Measurements from ENCODE around the gene CPAMD8.

Gene CPAMD8

DNA sequence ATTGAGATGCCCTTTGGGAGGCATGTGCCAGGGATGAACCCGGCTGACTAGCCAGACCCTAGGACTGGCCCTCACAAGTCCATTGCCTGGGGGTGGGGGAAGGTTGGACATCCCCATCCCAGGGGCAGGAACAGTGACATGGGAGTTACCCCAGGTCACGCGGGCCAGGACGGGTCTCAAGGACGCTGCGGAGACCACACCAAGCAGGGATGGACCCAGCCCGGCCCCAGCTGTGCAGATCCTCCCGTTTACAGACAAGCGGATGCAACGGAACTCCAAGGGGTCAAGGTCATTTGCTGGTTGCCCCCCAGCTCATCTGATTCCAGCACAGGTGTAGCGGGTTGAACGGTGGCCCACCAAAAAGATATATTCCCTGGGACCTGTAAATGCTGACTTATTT lies 117.9 kb downstream of the CPAMD8 start:
- no peak overlapping the region for H3K4me2 ChIP-seq (ENCODE audit: low read length, poor library complexity, severe bottlenecking)
- H2BK15ac ChIP-seq (ENCODE audit: low read depth, poor library complexity, severe bottlenecking): no peak overlapping the region
- peaks cover 2% of the 10 kb centered on the region for H3K4me1 ChIP-seq (ENCODE audit: control insufficient read depth, insufficient read depth, low read depth, low read length)
- no peak overlapping the region for H2AFZ ChIP-seq (ENCODE audit: low read depth, low read length)
- H2BK12ac ChIP-seq (ENCODE audit: low read length in 2 of 2): no peak overlapping the region
- no peak overlapping the region for H2BK120ac ChIP-seq (ENCODE audit: low read depth, low read length)
- H3K36me3 ChIP-seq (ENCODE audit: control insufficient read depth in 1 of 2, insufficient read depth in 2 of 2, low read depth in 1 of 2, low read length in 2 of 2): no peaks in the 10 kb centered on the region
- no peak overlapping the region for H3K9ac ChIP-seq (ENCODE audit: low read length)
- WGBS: 78% methylated on average over 12 of the region's 12 CpGs
- H4K91ac ChIP-seq (ENCODE audit: low read length): peak overlapping the region; percentile 61
- H3K14ac ChIP-seq (ENCODE audit: low read length in 2 of 2): no peak overlapping the region
- no peaks in the 10 kb centered on the region for H3K79me1 ChIP-seq (replicated peaks; ENCODE audit: low read length, poor library complexity, severe bottlenecking)
- H3K4ac ChIP-seq (ENCODE audit: low read depth in 1 of 2, low read length in 2 of 2): no peak overlapping the region
- no peak overlapping the region for H3K23ac ChIP-seq (ENCODE audit: low read length in 2 of 2)
- no peak overlapping the region for H4K8ac ChIP-seq (ENCODE audit: low read length)
- H3K27ac ChIP-seq (ENCODE audit: low read length, poor library complexity, severe bottlenecking): no peak overlapping the region
- no peak overlapping the region for H3K18ac ChIP-seq (ENCODE audit: low read depth in 1 of 2, low read length in 2 of 2)
- H2AK5ac ChIP-seq (ENCODE audit: low read length, severe bottlenecking): no peak overlapping the region
- H3K27me3 ChIP-seq (ENCODE audit: control insufficient read depth in 1 of 2, insufficient read depth in 1 of 2, low read length in 2 of 2): peaks cover 6 to 10% of the 10 kb centered on the region in 2 experiments
- H2BK5ac ChIP-seq (ENCODE audit: low read depth, low read length, poor library complexity, severe bottlenecking): no peak overlapping the region
- no peak overlapping the region for H3K4me3 ChIP-seq (ENCODE audit: insufficient read depth in 1 of 2, low read depth in 1 of 2, low read length in 2 of 2)
- DNase-seq: no peak
- peaks cover 18% of the 10 kb centered on the region for H3K9me3 ChIP-seq (ENCODE audit: control insufficient read depth, low read length)

DNA sequence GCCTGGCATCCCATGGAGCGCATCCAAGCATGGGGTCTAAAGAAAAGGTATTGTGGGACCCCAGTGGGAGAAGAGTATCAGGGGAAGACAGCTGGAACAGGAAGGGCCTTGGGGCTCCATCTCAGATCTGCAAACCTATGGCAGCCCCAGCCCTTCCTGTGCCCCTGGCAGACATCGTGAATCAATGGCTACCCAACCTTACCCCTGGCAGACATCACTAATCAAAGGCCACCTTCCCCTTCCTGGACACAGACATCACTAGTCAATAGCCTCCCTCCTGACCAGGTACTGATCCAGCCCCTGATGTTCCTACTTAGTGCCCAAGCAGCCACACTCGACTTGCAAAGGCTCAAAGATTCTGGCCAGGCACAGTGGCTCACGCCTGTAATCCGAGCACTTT lies 122.0 kb downstream of the CPAMD8 start:
- no peak overlapping the region for H3K14ac ChIP-seq (ENCODE audit: low read length in 2 of 2)
- no peak overlapping the region for H3K4ac ChIP-seq (ENCODE audit: low read depth in 1 of 2, low read length in 2 of 2)
- no peak overlapping the region for H3K9ac ChIP-seq (ENCODE audit: low read length)
- 44% methylated on average over 5 of the region's 5 CpGs for WGBS
- no peak overlapping the region for H2AFZ ChIP-seq (ENCODE audit: low read depth, low read length)
- H3K4me1 ChIP-seq (ENCODE audit: control insufficient read depth, insufficient read depth, low read depth, low read length): peaks cover 2% of the 10 kb centered on the region
- no peak overlapping the region for H2BK5ac ChIP-seq (ENCODE audit: low read depth, low read length, poor library complexity, severe bottlenecking)
- no peak overlapping the region for H3K23ac ChIP-seq (ENCODE audit: low read length in 2 of 2)
- H2BK15ac ChIP-seq (ENCODE audit: low read depth, poor library complexity, severe bottlenecking): no peak overlapping the region
- H2AK5ac ChIP-seq (ENCODE audit: low read length, severe bottlenecking): no peak overlapping the region
- H3K36me3 ChIP-seq (ENCODE audit: control insufficient read depth in 1 of 2, insufficient read depth in 2 of 2, low read depth in 1 of 2, low read length in 2 of 2): no peaks in the 10 kb centered on the region
- H2BK120ac ChIP-seq (ENCODE audit: low read depth, low read length): no peak overlapping the region
- H4K8ac ChIP-seq (ENCODE audit: low read length): no peak overlapping the region
- H2BK12ac ChIP-seq (ENCODE audit: low read length in 2 of 2): no peak overlapping the region
- no peaks in the 10 kb centered on the region for H3K79me1 ChIP-seq (replicated peaks; ENCODE audit: low read length, poor library complexity, severe bottlenecking)
- peaks cover 10 to 12% of the 10 kb centered on the region in 2 experiments for H3K27me3 ChIP-seq (ENCODE audit: control insufficient read depth in 1 of 2, insufficient read depth in 1 of 2, low read length in 2 of 2)
- H3K9me3 ChIP-seq (ENCODE audit: control insufficient read depth, low read length): no peaks in the 10 kb centered on the region
- DNase-seq: no peak
- no peak overlapping the region for H3K18ac ChIP-seq (ENCODE audit: low read depth in 1 of 2, low read length in 2 of 2)
- no peak overlapping the region for H3K4me2 ChIP-seq (ENCODE audit: low read length, poor library complexity, severe bottlenecking)
- no peak overlapping the region for H3K27ac ChIP-seq (ENCODE audit: low read length, poor library complexity, severe bottlenecking)
- no peak overlapping the region for H3K4me3 ChIP-seq (ENCODE audit: insufficient read depth in 1 of 2, low read depth in 1 of 2, low read length in 2 of 2)
- H4K91ac ChIP-seq (ENCODE audit: low read length): no peak overlapping the region

DNA sequence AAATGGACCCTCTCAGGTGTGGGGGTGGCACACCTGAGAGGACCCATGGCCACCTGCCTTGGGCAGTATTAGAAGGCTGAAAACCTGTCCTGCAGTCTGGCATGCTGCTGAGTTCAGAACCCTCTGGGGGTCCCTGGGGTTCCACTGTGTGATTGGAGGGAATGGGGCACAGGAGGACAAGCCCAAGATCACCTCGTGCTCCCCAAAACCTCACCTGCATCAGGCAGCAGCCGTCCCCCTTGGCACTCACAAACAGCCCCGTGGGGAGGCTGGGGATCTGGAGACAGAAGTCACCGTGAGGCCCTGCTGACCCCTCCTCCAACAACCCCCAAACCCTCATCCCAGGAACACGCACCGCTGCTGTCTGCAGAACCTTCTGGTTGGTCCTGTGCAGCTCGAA lies 123.3 kb downstream of the CPAMD8 start:
- Histone ChIP-seq H3K4ac (ENCODE audit: low read depth in 1 of 2, low read length in 2 of 2) (no peak overlapping the region), H3K9ac (ENCODE audit: low read length) (no peak overlapping the region), H3K18ac (ENCODE audit: low read depth in 1 of 2, low read length in 2 of 2) (no peak overlapping the region), H2AK5ac (ENCODE audit: low read length, severe bottlenecking) (no peak overlapping the region), H2BK120ac (ENCODE audit: low read depth, low read length) (no peak overlapping the region), H3K14ac (ENCODE audit: low read length in 2 of 2) (no peak overlapping the region), H3K23ac (ENCODE audit: low read length in 2 of 2) (no peak overlapping the region), H3K9me3 (ENCODE audit: control insufficient read depth, low read length) (no peaks in the 10 kb centered on the region), H3K4me3 (ENCODE audit: insufficient read depth in 1 of 2, low read depth in 1 of 2, low read length in 2 of 2) (no peak overlapping the region), H2AFZ (ENCODE audit: low read depth, low read length) (no peak overlapping the region), H3K4me1 (ENCODE audit: control insufficient read depth, insufficient read depth, low read depth, low read length) (no peaks in the 10 kb centered on the region), H2BK12ac (ENCODE audit: low read length in 2 of 2) (no peak overlapping the region), H3K27ac (ENCODE audit: low read length, poor library complexity, severe bottlenecking) (no peak overlapping the region), H3K4me2 (ENCODE audit: low read length, poor library complexity, severe bottlenecking) (no peak overlapping the region), H2BK5ac (ENCODE audit: low read depth, low read length, poor library complexity, severe bottlenecking) (no peak overlapping the region), H2BK15ac (ENCODE audit: low read depth, poor library complexity, severe bottlenecking) (no peak overlapping the region), H4K8ac (ENCODE audit: low read length) (no peak overlapping the region), H3K27me3 (ENCODE audit: control insufficient read depth in 1 of 2, insufficient read depth in 1 of 2, low read length in 2 of 2) (peaks cover 7 to 12% of the 10 kb centered on the region in 2 experiments), H3K36me3 (ENCODE audit: control insufficient read depth in 1 of 2, insufficient read depth in 2 of 2, low read depth in 1 of 2, low read length in 2 of 2) (no peaks in the 10 kb centered on the region), H3K79me1 (replicated peaks; ENCODE audit: low read length, poor library complexity, severe bottlenecking) (no peaks in the 10 kb centered on the region), H4K91ac (ENCODE audit: low read length) (no peak overlapping the region)
- WGBS: 96% methylated on average over 5 of the region's 7 CpGs
- DNase-seq: no peak

DNA sequence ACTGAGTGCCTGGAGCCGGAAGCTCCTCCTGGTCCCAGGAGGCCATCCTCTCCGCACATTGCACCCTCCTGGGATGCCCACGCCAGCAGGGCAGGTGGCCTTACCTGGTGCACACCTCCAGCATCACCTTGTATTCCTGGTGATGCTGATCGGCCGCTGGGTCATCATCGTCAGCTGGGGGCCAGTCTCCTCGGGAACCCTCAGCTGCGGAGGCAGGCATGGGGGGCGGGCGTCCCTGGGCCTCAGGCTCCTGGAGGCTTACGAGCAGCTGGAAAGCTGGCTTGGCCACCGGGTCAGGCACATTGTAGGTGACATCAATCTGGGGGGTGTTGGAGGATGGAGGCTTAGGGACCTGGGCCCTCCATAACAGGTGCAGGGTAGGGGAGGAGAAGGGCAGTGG lies 124.1 kb downstream of the CPAMD8 start:
- no peaks in the 10 kb centered on the region for H3K79me1 ChIP-seq (replicated peaks; ENCODE audit: low read length, poor library complexity, severe bottlenecking)
- H2BK5ac ChIP-seq (ENCODE audit: low read depth, low read length, poor library complexity, severe bottlenecking): no peak overlapping the region
- H3K4ac ChIP-seq (ENCODE audit: low read depth in 1 of 2, low read length in 2 of 2): no peak overlapping the region
- peaks cover 7 to 12% of the 10 kb centered on the region in 2 experiments for H3K27me3 ChIP-seq (ENCODE audit: control insufficient read depth in 1 of 2, insufficient read depth in 1 of 2, low read length in 2 of 2)
- H3K4me2 ChIP-seq (ENCODE audit: low read length, poor library complexity, severe bottlenecking): no peak overlapping the region
- no peak overlapping the region for H2AFZ ChIP-seq (ENCODE audit: low read depth, low read length)
- H3K9ac ChIP-seq (ENCODE audit: low read length): no peak overlapping the region
- H3K14ac ChIP-seq (ENCODE audit: low read length in 2 of 2): no peak overlapping the region
- no peak overlapping the region for H3K4me3 ChIP-seq (ENCODE audit: insufficient read depth in 1 of 2, low read depth in 1 of 2, low read length in 2 of 2)
- H2AK5ac ChIP-seq (ENCODE audit: low read length, severe bottlenecking): no peak overlapping the region
- peak overlapping the region; percentile 36 for H2BK15ac ChIP-seq (ENCODE audit: low read depth, poor library complexity, severe bottlenecking)
- peaks cover 4% of the 10 kb centered on the region for H3K4me1 ChIP-seq (ENCODE audit: control insufficient read depth, insufficient read depth, low read depth, low read length)
- no peak overlapping the region for H3K23ac ChIP-seq (ENCODE audit: low read length in 2 of 2)
- no peak overlapping the region for H2BK12ac ChIP-seq (ENCODE audit: low read length in 2 of 2)
- H3K9me3 ChIP-seq (ENCODE audit: control insufficient read depth, low read length): no peaks in the 10 kb centered on the region
- no peaks in the 10 kb centered on the region for H3K36me3 ChIP-seq (ENCODE audit: control insufficient read depth in 1 of 2, insufficient read depth in 2 of 2, low read depth in 1 of 2, low read length in 2 of 2)
- H4K8ac ChIP-seq (ENCODE audit: low read length): no peak overlapping the region
- no peak overlapping the region for H2BK120ac ChIP-seq (ENCODE audit: low read depth, low read length)
- WGBS: 93% methylated on average over 12 of the region's 12 CpGs
- H3K18ac ChIP-seq (ENCODE audit: low read depth in 1 of 2, low read length in 2 of 2): no peak overlapping the region
- DNase-seq: no peak
- no peak overlapping the region for H3K27ac ChIP-seq (ENCODE audit: low read length, poor library complexity, severe bottlenecking)
- no peak overlapping the region for H4K91ac ChIP-seq (ENCODE audit: low read length)

Measured in mesenchymal stem cell (in vitro differentiated cells and primary cell).